ENCODE measurements around the gene DKK3.
A peak's percentile ranks its signal among the peaks of the same experiment; 100 is the strongest.
"Not testable (repeated sequence)": the region's sequence is repeated elsewhere in the genome, so short reads cannot be mapped to it uniquely, and the experiment has no call there.

The DKK3 gene

GRCh38 chr11:12044799-12045198 lies 36.4 kb upstream of the DKK3 start:
- TF ChIP-seq CTCF (IDR thresholded peaks at IDR 0.05; ENCODE audit: borderline replicate concordance, control extremely low read depth, extremely low read depth, insufficient read depth, missing control alignments) = no peak
- DNase-seq (ENCODE audit: low spot score) = no peak
- in situ Hi-C loops (cut with MboI; ENCODE audit: low sequenced_read_pairs, unreplicated experiment) = loop anchor here (10.0 kb wide), 2 partner anchors 240 kb away; no protein-coding TSS in a partner anchor

DNA sequence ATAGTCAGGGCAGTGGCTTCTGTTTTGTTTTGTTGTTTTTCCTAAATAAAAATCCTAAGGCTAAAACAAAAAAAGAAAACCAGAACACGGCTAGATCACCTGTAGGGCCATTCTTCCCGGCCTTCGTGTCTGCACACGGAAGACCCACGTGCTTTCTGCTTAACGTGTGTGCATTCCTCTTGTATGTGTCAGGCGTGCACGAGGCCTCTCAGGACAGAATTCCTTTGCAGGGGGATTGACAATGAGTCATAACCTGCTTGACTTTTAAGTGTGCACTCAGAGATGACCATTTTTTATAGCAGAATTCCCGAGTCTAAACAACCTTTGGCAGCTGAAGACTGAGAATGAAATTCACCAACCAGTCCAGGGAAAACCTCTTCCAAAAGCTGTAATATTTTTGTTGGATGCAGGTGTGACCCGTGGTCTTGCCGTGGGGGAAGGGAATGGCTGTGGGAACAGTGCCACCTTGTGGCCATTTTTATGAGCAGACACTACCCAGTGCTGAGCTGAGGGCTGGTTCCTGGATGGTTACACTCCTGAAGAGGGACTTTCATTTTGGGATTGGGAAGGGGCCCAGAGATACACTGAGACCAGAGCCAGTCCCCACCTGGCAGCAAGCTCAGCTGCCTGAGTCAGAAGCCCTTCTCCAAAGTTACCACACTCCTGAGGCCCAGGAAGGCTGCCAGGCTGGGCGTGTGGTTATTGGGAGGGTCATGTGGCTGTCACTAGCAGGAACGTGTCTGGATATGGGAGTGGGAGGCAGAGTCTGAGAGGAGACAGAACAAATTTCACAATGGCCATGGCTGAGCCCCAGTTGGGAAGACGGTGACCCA lies 35.7 kb upstream of the DKK3 start:
- in situ Hi-C loops (cut with MboI; ENCODE audit: low sequenced_read_pairs, unreplicated experiment) = loop anchor here (10.0 kb wide), 2 partner anchors 239 to 241 kb away; no protein-coding TSS in a partner anchor
- DNase-seq (ENCODE audit: low spot score) = peak; percentile 72
- TF ChIP-seq CTCF (IDR thresholded peaks at IDR 0.05; ENCODE audit: borderline replicate concordance, control extremely low read depth, extremely low read depth, insufficient read depth, missing control alignments) = peak; percentile 82

DNA sequence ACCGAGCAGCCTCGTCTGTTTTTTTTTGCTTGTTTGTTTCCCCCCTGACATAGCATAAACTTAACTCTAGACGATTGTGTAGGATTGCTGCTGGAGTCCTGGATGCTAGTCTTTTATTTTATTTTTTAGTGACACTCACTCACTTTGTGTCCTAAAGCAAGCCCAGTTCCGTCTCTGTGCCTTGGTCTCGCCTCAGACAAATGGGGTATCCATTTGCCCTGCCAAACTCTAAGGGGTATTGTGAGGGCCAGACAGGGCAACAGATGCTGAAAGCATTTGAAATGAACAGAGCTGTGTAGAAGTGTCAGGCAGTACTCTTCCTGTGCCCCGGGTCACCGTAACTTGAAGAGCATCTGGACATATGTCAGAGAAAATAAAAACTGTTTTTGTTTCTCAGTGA lies 34.8 kb upstream of the DKK3 start:
- DNase-seq (ENCODE audit: low spot score) = no peak
- no peak for TF ChIP-seq CTCF (IDR thresholded peaks at IDR 0.05; ENCODE audit: borderline replicate concordance, control extremely low read depth, extremely low read depth, insufficient read depth, missing control alignments)
- in situ Hi-C loops (cut with MboI; ENCODE audit: low sequenced_read_pairs, unreplicated experiment) = loop anchor here (10.0 kb wide), 2 partner anchors 238 to 242 kb away; no protein-coding TSS in a partner anchor

GRCh38 chr11:12042215-12042676 lies 33.8 kb upstream of the DKK3 start:
- TF ChIP-seq CTCF (IDR thresholded peaks at IDR 0.05; ENCODE audit: borderline replicate concordance, control extremely low read depth, extremely low read depth, insufficient read depth, missing control alignments) = no peak
- in situ Hi-C loops (cut with MboI; ENCODE audit: low sequenced_read_pairs, unreplicated experiment) = loop anchor here (10.0 kb wide), 2 partner anchors 237 to 243 kb away; no protein-coding TSS in a partner anchor
- DNase-seq (ENCODE audit: low spot score) = no peak

DNA sequence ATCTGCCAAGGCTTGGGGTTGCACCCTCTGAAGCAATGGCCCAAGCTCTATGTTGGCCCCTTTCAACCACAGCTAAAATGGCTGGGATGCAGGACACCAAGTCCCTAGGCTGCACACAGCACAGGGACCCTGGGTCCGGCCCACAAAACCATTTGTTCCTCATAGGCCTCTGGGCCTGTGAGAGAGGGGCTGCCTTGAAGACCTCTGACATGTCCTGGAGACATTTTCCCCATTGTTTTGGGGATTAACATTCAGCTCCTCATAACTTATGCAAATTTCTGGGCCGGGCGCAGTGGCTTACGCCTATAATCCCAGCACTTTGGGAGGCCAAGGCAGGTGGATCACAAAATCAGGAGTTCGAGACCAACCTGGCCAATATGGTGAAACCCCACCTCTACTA lies 32.3 kb upstream of the DKK3 start:
- in situ Hi-C loops (cut with MboI; ENCODE audit: low sequenced_read_pairs, unreplicated experiment) = loop anchor here (10.0 kb wide), 2 partner anchors 236 to 244 kb away; no protein-coding TSS in a partner anchor
- not testable (repeated sequence) for DNase-seq (ENCODE audit: low spot score)

GRCh38 chr11:12032968-12033367 lies 24.5 kb upstream of the DKK3 start:
- TF ChIP-seq CTCF (IDR thresholded peaks at IDR 0.05; ENCODE audit: borderline replicate concordance, control extremely low read depth, extremely low read depth, insufficient read depth, missing control alignments) = no peak
- DNase-seq (ENCODE audit: low spot score) = no peak
- in situ Hi-C loops (cut with MboI; ENCODE audit: low sequenced_read_pairs, unreplicated experiment) = no loop called here

Measured in GM13976 (cell line).